ENCODE measurements around the gene CRACDL. TPM values are rescaled to one million over a fixed set of nuclear protein-coding genes. Genes with fewer than 3 reads are reported as not detected.

Gene CRACDL
- total and polyA plus RNA-seq, 2 of the 13 experiments (the other 11 are each of a cell fraction or from before 2014, with no cell fraction given): 0.15 to 0.26 TPM

- TF ChIP-seq, protein P1, sequence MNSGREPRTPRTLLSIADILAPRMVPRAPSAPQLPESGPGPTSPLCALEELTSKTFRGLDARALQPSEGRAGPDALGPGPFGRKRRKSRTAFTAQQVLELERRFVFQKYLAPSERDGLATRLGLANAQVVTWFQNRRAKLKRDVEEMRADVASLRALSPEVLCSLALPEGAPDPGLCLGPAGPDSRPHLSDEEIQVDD (CRISPR knock-in tag; IDR thresholded peaks at IDR 0.05; ENCODE audit: borderline replicate concordance): no peak
- TF ChIP-seq ZNF503 (CRISPR knock-in tag; IDR thresholded peaks at IDR 0.05): no peak
- TF ChIP-seq GATAD2A (CRISPR knock-in tag; IDR thresholded peaks at IDR 0.05): peak; percentile 92
- TF ChIP-seq ZNF12 (CRISPR knock-in tag; IDR thresholded peaks at IDR 0.05): no peak; the same call in 1 of the 2 replicates
- TF ChIP-seq ETV5 (CRISPR knock-in tag; IDR thresholded peaks at IDR 0.05; ENCODE audit: borderline replicate concordance): 0 out of 2 replicates have a peak, but pooled peaks have one; percentile 16
- TF ChIP-seq, protein P2, sequence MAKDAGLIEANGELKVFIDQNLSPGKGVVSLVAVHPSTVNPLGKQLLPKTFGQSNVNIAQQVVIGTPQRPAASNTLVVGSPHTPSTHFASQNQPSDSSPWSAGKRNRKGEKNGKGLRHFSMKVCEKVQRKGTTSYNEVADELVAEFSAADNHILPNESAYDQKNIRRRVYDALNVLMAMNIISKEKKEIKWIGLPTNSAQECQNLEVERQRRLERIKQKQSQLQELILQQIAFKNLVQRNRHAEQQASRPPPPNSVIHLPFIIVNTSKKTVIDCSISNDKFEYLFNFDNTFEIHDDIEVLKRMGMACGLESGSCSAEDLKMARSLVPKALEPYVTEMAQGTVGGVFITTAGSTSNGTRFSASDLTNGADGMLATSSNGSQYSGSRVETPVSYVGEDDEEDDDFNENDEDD (CRISPR knock-in tag; IDR thresholded peaks at IDR 0.05; ENCODE audit: borderline replicate concordance): no peak
- no peak for TF ChIP-seq DNMT1 (CRISPR knock-in tag; IDR thresholded peaks at IDR 0.05)
- no peak for TF ChIP-seq ATF6 (CRISPR knock-in tag; conservative IDR thresholded peaks at IDR 0.05)
- TF ChIP-seq, protein P3, sequence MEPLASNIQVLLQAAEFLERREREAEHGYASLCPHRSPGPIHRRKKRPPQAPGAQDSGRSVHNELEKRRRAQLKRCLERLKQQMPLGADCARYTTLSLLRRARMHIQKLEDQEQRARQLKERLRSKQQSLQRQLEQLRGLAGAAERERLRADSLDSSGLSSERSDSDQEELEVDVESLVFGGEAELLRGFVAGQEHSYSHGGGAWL (CRISPR knock-in tag; IDR thresholded peaks at IDR 0.05): no peak
- no peak for TF ChIP-seq FOXJ3 (CRISPR knock-in tag; IDR thresholded peaks at IDR 0.05; ENCODE audit: borderline replicate concordance)
- no peak for TF ChIP-seq MZF1 (CRISPR knock-in tag; IDR thresholded peaks at IDR 0.05; ENCODE audit: borderline replicate concordance)
- TF ChIP-seq MED1 (CRISPR knock-in tag; IDR thresholded peaks at IDR 0.05): 0 out of 2 replicates have a peak, but pooled peaks have one; percentile 49
- TF ChIP-seq, protein P4, sequence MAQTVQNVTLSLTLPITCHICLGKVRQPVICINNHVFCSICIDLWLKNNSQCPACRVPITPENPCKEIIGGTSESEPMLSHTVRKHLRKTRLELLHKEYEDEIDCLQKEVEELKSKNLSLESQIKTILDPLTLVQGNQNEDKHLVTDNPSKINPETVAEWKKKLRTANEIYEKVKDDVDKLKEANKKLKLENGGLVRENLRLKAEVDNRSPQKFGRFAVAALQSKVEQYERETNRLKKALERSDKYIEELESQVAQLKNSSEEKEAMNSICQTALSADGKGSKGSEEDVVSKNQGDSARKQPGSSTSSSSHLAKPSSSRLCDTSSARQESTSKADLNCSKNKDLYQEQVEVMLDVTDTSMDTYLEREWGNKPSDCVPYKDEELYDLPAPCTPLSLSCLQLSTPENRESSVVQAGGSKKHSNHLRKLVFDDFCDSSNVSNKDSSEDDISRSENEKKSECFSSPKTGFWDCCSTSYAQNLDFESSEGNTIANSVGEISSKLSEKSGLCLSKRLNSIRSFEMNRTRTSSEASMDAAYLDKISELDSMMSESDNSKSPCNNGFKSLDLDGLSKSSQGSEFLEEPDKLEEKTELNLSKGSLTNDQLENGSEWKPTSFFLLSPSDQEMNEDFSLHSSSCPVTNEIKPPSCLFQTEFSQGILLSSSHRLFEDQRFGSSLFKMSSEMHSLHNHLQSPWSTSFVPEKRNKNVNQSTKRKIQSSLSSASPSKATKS (CRISPR knock-in tag; IDR thresholded peaks at IDR 0.05): no peak
- TF ChIP-seq, protein P5, sequence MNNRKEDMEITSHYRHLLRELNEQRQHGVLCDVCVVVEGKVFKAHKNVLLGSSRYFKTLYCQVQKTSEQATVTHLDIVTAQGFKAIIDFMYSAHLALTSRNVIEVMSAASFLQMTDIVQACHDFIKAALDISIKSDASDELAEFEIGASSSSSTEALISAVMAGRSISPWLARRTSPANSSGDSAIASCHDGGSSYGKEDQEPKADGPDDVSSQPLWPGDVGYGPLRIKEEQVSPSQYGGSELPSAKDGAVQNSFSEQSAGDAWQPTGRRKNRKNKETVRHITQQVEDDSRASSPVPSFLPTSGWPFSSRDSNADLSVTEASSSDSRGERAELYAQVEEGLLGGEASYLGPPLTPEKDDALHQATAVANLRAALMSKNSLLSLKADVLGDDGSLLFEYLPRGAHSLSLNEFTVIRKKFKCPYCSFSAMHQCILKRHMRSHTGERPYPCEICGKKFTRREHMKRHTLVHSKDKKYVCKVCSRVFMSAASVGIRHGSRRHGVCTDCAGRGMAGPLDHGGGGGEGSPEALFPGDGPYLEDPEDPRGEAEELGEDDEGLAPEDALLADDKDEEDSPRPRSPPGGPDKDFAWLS (CRISPR knock-in tag; IDR thresholded peaks at IDR 0.05; ENCODE audit: borderline replicate concordance): no peak
- TF ChIP-seq HOXA7 (CRISPR knock-in tag; IDR thresholded peaks at IDR 0.05): no peak
- TF ChIP-seq MLLT10 (CRISPR knock-in tag; IDR thresholded peaks at IDR 0.05): no peak
- 0 out of 2 replicates have a peak, but pooled peaks have one; percentile 40 for TF ChIP-seq ZSCAN21 (CRISPR knock-in tag; IDR thresholded peaks at IDR 0.05; ENCODE audit: borderline replicate concordance)
- no peak for TF ChIP-seq MED13 (CRISPR knock-in tag; IDR thresholded peaks at IDR 0.05)
- TF ChIP-seq SMC3 (IDR thresholded peaks at IDR 0.05; ENCODE audit: low read length): no peak
These were observed 24.5 kb downstream of the CRACDL start (continued) for GRCh38 chr2:98911376-98912154.
